Activated T-helper 17 cell treated with anti-CD3 and anti-CD28 coated beads, Interleukin-2, amount 50 U/mL, for 72 hours (primary cell): Measurements from ENCODE around the gene ZSCAN16. TPM values are rescaled to one million over a fixed set of nuclear protein-coding genes. Genes with fewer than 3 reads are reported as not detected.
A peak's percentile ranks its signal among the peaks of the same experiment; 100 is the strongest.

Source experiments
- ATAC-seq: fragments of 150-1000 bp; cut with Tn5 transposase; replicated peaks from 2 replicates; pipeline ENCODE4 v1.10.0; 2021; ENCODE audit warnings: mild to moderate bottlenecking, moderate library complexity
- H3K27ac Mint-ChIP-seq: one replicate; pipeline ENCODE4 v1.8.0; 2022; ENCODE audit warnings: mixed read lengths
- H3K27me3 Mint-ChIP-seq: one replicate; pipeline ENCODE4 v1.8.0; 2022; ENCODE audit warnings: mixed read lengths
- H3K36me3 Mint-ChIP-seq: one replicate; pipeline ENCODE4 v1.8.0; 2022; ENCODE audit warnings: low read depth, mild to moderate bottlenecking, mixed read lengths
- H3K4me1 Mint-ChIP-seq: one replicate; pipeline ENCODE4 v1.8.0; 2022; ENCODE audit warnings: mixed read lengths
- H3K4me3 Mint-ChIP-seq: one replicate; pipeline ENCODE4 v1.8.0; 2022; ENCODE audit warnings: mild to moderate bottlenecking, mixed read lengths
- H3K9me3 Mint-ChIP-seq: one replicate; pipeline ENCODE4 v1.8.0; 2022; ENCODE audit warnings: mixed read lengths
- total RNA-seq, 2 donors: library from RNA; stranded (reverse); gene quantifications; one replicate each; pipeline ENCODE4 v1.2.3, GENCODE V29; 2022

The ZSCAN16 gene
- total RNA-seq, 2 donors from 2014 or later = 2.0 to 3.0 TPM

- H3K9me3 Mint-ChIP-seq = no peaks in the 10 kb centered on the region
- peaks cover 48% of the 10 kb centered on the region for H3K36me3 Mint-ChIP-seq
- no peak for ATAC-seq
- H3K27ac Mint-ChIP-seq = peak overlapping the region; percentile 93
- H3K4me3 Mint-ChIP-seq = peak overlapping the region; percentile 96
- no peaks in the 10 kb centered on the region for H3K27me3 Mint-ChIP-seq
- peaks cover 29% of the 10 kb centered on the region for H3K4me1 Mint-ChIP-seq
These were observed 16.2 kb downstream of the ZSCAN16 start for GRCh38 chr6:28140616-28141015.

GRCh38 chr6:28141500-28142329 is 17.3 kb downstream of the ZSCAN16 start, which contains the start of gene ZKSCAN8:
Gene ZKSCAN8, plus strand, starts transcription at chr6:28141883. Its CDS starts 6,525 bp downstream, at chr6:28148408.
- Mint-ChIP-seq H3K36me3 (peaks cover 49% of the 10 kb centered on the region), H3K27me3 (no peaks in the 10 kb centered on the region), H3K9me3 (no peaks in the 10 kb centered on the region), H3K4me3 (peak within 1 kb of the TSS; percentile 96), H3K4me1 (peaks cover 31% of the 10 kb centered on the region), H3K27ac (peak within 1 kb of the TSS; percentile 93)
- peak; percentile 74 for ATAC-seq

- no peak for ATAC-seq
- Mint-ChIP-seq H3K36me3 (peaks cover 52% of the 10 kb centered on the region), H3K27ac (peak overlapping the region; percentile 93), H3K27me3 (no peaks in the 10 kb centered on the region), H3K4me1 (peaks cover 32% of the 10 kb centered on the region), H3K9me3 (no peaks in the 10 kb centered on the region), H3K4me3 (peak overlapping the region; percentile 96)
These were observed 18.0 kb downstream of the ZSCAN16 start for GRCh38 chr6:28142446-28142845.

GRCh38 chr6:28145231-28145630 is 20.8 kb downstream of the ZSCAN16 start:
- ATAC-seq = no peak
- Mint-ChIP-seq H3K27me3 (no peaks in the 10 kb centered on the region), H3K4me3 (no peak overlapping the region), H3K9me3 (no peaks in the 10 kb centered on the region), H3K27ac (no peak overlapping the region), H3K36me3 (peaks cover 79% of the 10 kb centered on the region), H3K4me1 (peaks cover 28% of the 10 kb centered on the region)

GRCh38 chr6:28152531-28152930 is 28.1 kb downstream of the ZSCAN16 start:
- Mint-ChIP-seq H3K4me3 (no peak overlapping the region), H3K9me3 (no peaks in the 10 kb centered on the region), H3K27me3 (no peaks in the 10 kb centered on the region), H3K27ac (no peak overlapping the region), H3K36me3 (peaks cover 100% of the 10 kb centered on the region), H3K4me1 (peaks cover 4% of the 10 kb centered on the region)
- no peak for ATAC-seq

GRCh38 chr6:28153546-28153945 is 29.1 kb downstream of the ZSCAN16 start:
- no peak overlapping the region for H3K4me3 Mint-ChIP-seq
- no peaks in the 10 kb centered on the region for H3K27me3 Mint-ChIP-seq
- no peak for ATAC-seq
- no peaks in the 10 kb centered on the region for H3K4me1 Mint-ChIP-seq
- no peak overlapping the region for H3K27ac Mint-ChIP-seq
- H3K9me3 Mint-ChIP-seq = peaks cover under 1% of the 10 kb centered on the region
- peaks cover 100% of the 10 kb centered on the region for H3K36me3 Mint-ChIP-seq

GRCh38 chr6:28154357-28154756 is 29.9 kb downstream of the ZSCAN16 start:
- H3K4me3 Mint-ChIP-seq = no peak overlapping the region

GRCh38 chr6:28158318-28158717 is 33.9 kb downstream of the ZSCAN16 start:
- Mint-ChIP-seq H3K9me3 (peaks cover 11% of the 10 kb centered on the region), H3K4me3 (no peak overlapping the region), H3K4me1 (peaks cover 4% of the 10 kb centered on the region), H3K36me3 (peaks cover 57% of the 10 kb centered on the region), H3K27ac (no peak overlapping the region), H3K27me3 (no peaks in the 10 kb centered on the region)
- ATAC-seq = no peak

More at GRCh38 chr6:28154357-28154756, 29.9 kb downstream of the ZSCAN16 start:
- no peaks in the 10 kb centered on the region for H3K27me3 Mint-ChIP-seq
- no peak overlapping the region for H3K27ac Mint-ChIP-seq
- peaks cover 97% of the 10 kb centered on the region for H3K36me3 Mint-ChIP-seq
- H3K9me3 Mint-ChIP-seq = peaks cover 7% of the 10 kb centered on the region
- H3K4me1 Mint-ChIP-seq = no peaks in the 10 kb centered on the region
- no peak for ATAC-seq

- H3K4me1 Mint-ChIP-seq = peaks cover 4% of the 10 kb centered on the region
These were observed 34.7 kb downstream of the ZSCAN16 start for GRCh38 chr6:28159029-28159607.

GRCh38 chr6:28160233-28160632 is 35.8 kb downstream of the ZSCAN16 start:
- Mint-ChIP-seq H3K4me3 (no peak overlapping the region), H3K9me3 (peaks cover 11% of the 10 kb centered on the region), H3K27me3 (no peaks in the 10 kb centered on the region), H3K27ac (no peak overlapping the region), H3K36me3 (peaks cover 38% of the 10 kb centered on the region), H3K4me1 (peaks cover 4% of the 10 kb centered on the region)
- ATAC-seq = no peak

More at GRCh38 chr6:28159029-28159607, 34.7 kb downstream of the ZSCAN16 start:
- Mint-ChIP-seq H3K9me3 (peaks cover 11% of the 10 kb centered on the region), H3K4me3 (no peak overlapping the region), H3K27me3 (no peaks in the 10 kb centered on the region), H3K27ac (no peak overlapping the region), H3K36me3 (peaks cover 49% of the 10 kb centered on the region)
- no peak for ATAC-seq

- H3K36me3 Mint-ChIP-seq = peaks cover 25% of the 10 kb centered on the region
These were observed 37.1 kb downstream of the ZSCAN16 start for GRCh38 chr6:28161410-28162079.

GRCh38 chr6:28165563-28165962 is 41.2 kb downstream of the ZSCAN16 start:
- H3K9me3 Mint-ChIP-seq = peaks cover 4% of the 10 kb centered on the region
- H3K4me3 Mint-ChIP-seq = no peak overlapping the region
- H3K36me3 Mint-ChIP-seq = no peaks in the 10 kb centered on the region

More at GRCh38 chr6:28161410-28162079, 37.1 kb downstream of the ZSCAN16 start:
- Mint-ChIP-seq H3K9me3 (peaks cover 11% of the 10 kb centered on the region), H3K27ac (peak overlapping the region; percentile 49), H3K4me3 (peak overlapping the region; percentile 70), H3K4me1 (peaks cover 4% of the 10 kb centered on the region), H3K27me3 (peaks cover 3% of the 10 kb centered on the region)
- peak; percentile 99 for ATAC-seq

GRCh38 chr6:28167068-28167467 is 42.7 kb downstream of the ZSCAN16 start:
- Mint-ChIP-seq H3K4me1 (no peaks in the 10 kb centered on the region), H3K9me3 (no peaks in the 10 kb centered on the region), H3K36me3 (no peaks in the 10 kb centered on the region), H3K4me3 (no peak overlapping the region), H3K27me3 (peaks cover 7% of the 10 kb centered on the region), H3K27ac (no peak overlapping the region)
- no peak for ATAC-seq

More at GRCh38 chr6:28165563-28165962, 41.2 kb downstream of the ZSCAN16 start:
- H3K27me3 Mint-ChIP-seq = peaks cover 7% of the 10 kb centered on the region
- no peak overlapping the region for H3K27ac Mint-ChIP-seq
- H3K4me1 Mint-ChIP-seq = peaks cover 4% of the 10 kb centered on the region
- ATAC-seq = no peak

GRCh38 chr6:28167926-28168325 is 43.5 kb downstream of the ZSCAN16 start:
- H3K36me3 Mint-ChIP-seq = no peaks in the 10 kb centered on the region
- H3K27ac Mint-ChIP-seq = no peak overlapping the region
- no peaks in the 10 kb centered on the region for H3K9me3 Mint-ChIP-seq
- H3K4me3 Mint-ChIP-seq = no peak overlapping the region
- no peak for ATAC-seq
- H3K4me1 Mint-ChIP-seq = no peaks in the 10 kb centered on the region
- H3K27me3 Mint-ChIP-seq = peaks cover 7% of the 10 kb centered on the region
